ENCODE results near the gene CASP4.

DNA sequence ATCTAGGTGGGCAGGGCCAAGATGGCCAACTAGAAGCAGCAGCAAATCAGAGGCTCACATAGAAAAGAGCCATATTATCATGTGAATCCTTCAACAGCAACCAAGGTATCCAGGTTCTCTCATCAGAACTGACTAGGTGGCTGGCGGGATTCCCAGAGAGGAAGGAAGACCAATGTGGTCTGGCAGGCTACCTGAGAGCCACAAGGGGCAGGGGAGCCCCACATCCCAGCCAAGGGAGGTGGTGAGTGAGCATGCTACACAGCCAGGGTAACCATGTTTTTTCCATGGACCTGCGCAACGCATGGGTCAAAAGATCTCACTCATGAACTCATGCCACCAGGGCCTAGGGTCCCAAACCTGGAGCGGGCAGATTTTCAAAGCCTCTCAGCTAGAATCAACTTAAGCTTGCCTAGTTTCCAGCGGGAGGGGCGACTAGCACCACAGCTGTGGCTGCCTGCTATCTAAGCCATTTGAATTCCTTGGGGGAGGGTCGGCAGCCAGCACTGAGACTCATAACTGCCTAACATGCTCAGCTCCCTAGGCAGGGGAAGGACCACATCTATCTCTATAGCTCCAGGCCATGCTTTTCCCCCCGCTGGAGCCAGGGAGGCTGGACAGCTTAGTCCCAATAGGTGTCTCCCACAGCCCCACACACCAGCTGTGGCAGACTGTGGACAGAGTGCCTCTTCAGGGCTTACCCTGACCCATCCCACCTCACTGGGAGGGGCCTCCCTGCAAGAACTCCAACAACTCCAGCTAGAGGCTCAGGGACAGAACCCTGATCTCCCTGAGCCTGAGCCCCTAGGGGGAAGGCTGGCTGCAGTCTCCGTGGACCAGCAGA lies 41.4 kb downstream of the CASP4 start:
- TF ChIP-seq, protein P1, sequence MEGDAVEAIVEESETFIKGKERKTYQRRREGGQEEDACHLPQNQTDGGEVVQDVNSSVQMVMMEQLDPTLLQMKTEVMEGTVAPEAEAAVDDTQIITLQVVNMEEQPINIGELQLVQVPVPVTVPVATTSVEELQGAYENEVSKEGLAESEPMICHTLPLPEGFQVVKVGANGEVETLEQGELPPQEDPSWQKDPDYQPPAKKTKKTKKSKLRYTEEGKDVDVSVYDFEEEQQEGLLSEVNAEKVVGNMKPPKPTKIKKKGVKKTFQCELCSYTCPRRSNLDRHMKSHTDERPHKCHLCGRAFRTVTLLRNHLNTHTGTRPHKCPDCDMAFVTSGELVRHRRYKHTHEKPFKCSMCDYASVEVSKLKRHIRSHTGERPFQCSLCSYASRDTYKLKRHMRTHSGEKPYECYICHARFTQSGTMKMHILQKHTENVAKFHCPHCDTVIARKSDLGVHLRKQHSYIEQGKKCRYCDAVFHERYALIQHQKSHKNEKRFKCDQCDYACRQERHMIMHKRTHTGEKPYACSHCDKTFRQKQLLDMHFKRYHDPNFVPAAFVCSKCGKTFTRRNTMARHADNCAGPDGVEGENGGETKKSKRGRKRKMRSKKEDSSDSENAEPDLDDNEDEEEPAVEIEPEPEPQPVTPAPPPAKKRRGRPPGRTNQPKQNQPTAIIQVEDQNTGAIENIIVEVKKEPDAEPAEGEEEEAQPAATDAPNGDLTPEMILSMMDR (IDR thresholded peaks at IDR 0.05; ENCODE audit: low read depth, low read length, poor library complexity, severe bottlenecking) = no peak
- TF ChIP-seq EZH2phosphoT487 (IDR thresholded peaks at IDR 0.05; ENCODE audit: borderline replicate concordance, low read length) = no peak
